GM23248 (cell line): ENCODE results near the gene SPEG. TPM values are rescaled to one million over a fixed set of nuclear protein-coding genes. Genes with fewer than 3 reads are reported as not detected.

ENCODE experiments used
- DNase-seq: peaks from one replicate; pipeline ENCODE4 v3.0.0-alpha.2; 2015
- H2AFZ ChIP-seq: fragments of 200-600 bp; sonication (generic); 2 replicates; pipeline ENCODE4 v1.6.1; 2016; ENCODE audit warnings: antibody characterized with exemption
- H3F3A ChIP-seq: fragments of 200-600 bp; sonication (generic); 2 replicates; pipeline ENCODE4 v1.6.1; 2016; ENCODE audit warnings: mild to moderate bottlenecking, antibody characterized with exemption, mixed run types; ENCODE audit not compliant: insufficient read depth
- H3K27ac ChIP-seq: fragments of 200-600 bp; sonication (generic); 2 replicates; pipeline ENCODE4 v1.5.1; 2016; ENCODE audit warnings: mild to moderate bottlenecking
- H3K27me3 ChIP-seq: fragments of 200-600 bp; sonication (generic); replicated peaks from 2 replicates; pipeline ENCODE4 v1.6.1; 2016; ENCODE audit warnings: mild to moderate bottlenecking; ENCODE audit not compliant: insufficient read depth
- H3K36me3 ChIP-seq: fragments of 200-600 bp; sonication (generic); 2 replicates; pipeline ENCODE4 v1.6.1; 2016; ENCODE audit warnings: low read depth, mild to moderate bottlenecking
- H3K4me1 ChIP-seq: fragments of 200-600 bp; sonication (generic); 2 replicates; pipeline ENCODE4 v1.6.1; 2016; ENCODE audit warnings: mild to moderate bottlenecking; ENCODE audit not compliant: insufficient read depth
- H3K4me2 ChIP-seq: fragments of 200-600 bp; sonication (generic); one replicate; pipeline ENCODE4 v1.6.1; 2016; ENCODE audit warnings: mild to moderate bottlenecking; ENCODE audit not compliant: unreplicated experiment
- H3K4me3 ChIP-seq: fragments of 200-600 bp; sonication (generic); 2 replicates; pipeline ENCODE4 v1.5.1; 2016; ENCODE audit warnings: mild to moderate bottlenecking
- H3K79me2 ChIP-seq: fragments of 200-600 bp; sonication (generic); 2 replicates; pipeline ENCODE4 v1.6.1; 2016; ENCODE audit warnings: mild to moderate bottlenecking; ENCODE audit not compliant: insufficient read depth
- H3K9ac ChIP-seq: fragments of 200-600 bp; sonication (generic); 2 replicates; pipeline ENCODE4 v1.6.1; 2016; ENCODE audit warnings: mild to moderate bottlenecking
- H3K9me2 ChIP-seq: fragments of 200-600 bp; sonication (generic); 2 replicates; pipeline ENCODE4 v1.6.1; 2016; ENCODE audit warnings: mixed run types, mild to moderate bottlenecking, moderate library complexity; ENCODE audit not compliant: insufficient read depth
- H3K9me3 ChIP-seq: fragments of 200-600 bp; sonication (generic); one replicate; pipeline ENCODE4 v1.6.1; 2017; ENCODE audit warnings: low read depth
- H4K20me1 ChIP-seq: fragments of 200-600 bp; sonication (generic); 2 replicates; pipeline ENCODE4 v1.6.0; 2016; ENCODE audit not compliant: insufficient read depth
- EZH2 ChIP-seq: fragments of 200-600 bp; sonication (generic); IDR thresholded peaks from 2 replicates; pipeline ENCODE4 v1.6.1; 2018; ENCODE audit warnings: antibody characterized with exemption, mild to moderate bottlenecking; ENCODE audit not compliant: insufficient read depth, poor library complexity, severe bottlenecking
- EZH2phosphoT487 ChIP-seq: fragments of 200-600 bp; sonication (generic); IDR thresholded peaks from 2 replicates; pipeline ENCODE4 v1.6.1; 2018; ENCODE audit warnings: antibody characterized with exemption, moderate library complexity, mild to moderate bottlenecking, low read depth; ENCODE audit not compliant: insufficient read depth
- WGBS, 2 experiments: methylation state at CpG; one replicate each; pipeline ENCODE4 v1.1.6; 2015 to 2017; ENCODE audit warnings: low lambda C conversion rate in 2 of 2, low coverage in 1 of 2; ENCODE audit errors: missing lambda C conversion rate in 2 of 2; 5-methylcytosine and 5-hydroxymethylcytosine counted together
- in situ Hi-C: fragments of 300-500 bp; cut with MboI; formaldehyde crosslinking; loops from 2 replicates; pipeline ENCODE4 v1.15.0; 2020
- polyA plus RNA-seq: library from polyadenylated mRNA; unstranded; fragments of >200 nt; fragmentation: Nextera tagmentation; extraction: Ambion mirVana; gene quantifications from 2 replicates; pipeline ENCODE4 v1.2.1, GENCODE V29; 2016
- total RNA-seq: library from RNA; depleted of rRNA; stranded (reverse); fragments of >200 nt; shearing (Covaris generic); gene quantifications from 2 replicates; pipeline ENCODE4 v1.2.3, GENCODE V29; 2014

The SPEG gene
- total and polyA plus RNA-seq, 2 experiments from 2014 or later = 9.4 to 26.5 TPM

DNA sequence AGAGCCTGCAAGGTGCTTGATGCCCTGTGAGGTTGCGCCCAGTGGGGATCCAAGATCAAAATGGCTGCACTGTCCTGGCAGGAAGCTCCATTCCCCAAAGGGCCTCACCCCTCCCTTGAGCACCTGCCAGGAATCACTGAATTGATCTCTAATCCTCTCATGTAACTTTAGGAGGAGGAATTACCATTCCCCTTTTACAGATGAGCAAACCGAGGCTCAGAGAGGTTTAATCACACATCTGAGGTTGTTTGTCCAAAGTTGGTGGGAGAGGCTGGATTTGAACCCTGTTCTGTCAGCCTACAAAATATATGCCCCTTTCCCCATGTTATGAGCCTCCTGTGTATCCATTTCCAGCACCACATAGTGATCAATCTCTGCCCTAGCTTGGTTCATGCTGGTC, 90.2 kb downstream of the SPEG start:
- Histone ChIP-seq H3K4me2 (no peak overlapping the region), H4K20me1 (no peaks in the 10 kb centered on the region), H2AFZ (no peak overlapping the region), H3K9me2 (no peaks in the 10 kb centered on the region), H3K36me3 (no peaks in the 10 kb centered on the region), H3K27ac (no peak overlapping the region), H3K27me3 (peaks cover 19% of the 10 kb centered on the region; the same call in 1 of the 2 replicates), H3K4me3 (no peak overlapping the region), H3K79me2 (no peaks in the 10 kb centered on the region), H3K4me1 (peaks cover 19% of the 10 kb centered on the region), H3K9ac (no peak overlapping the region), H3K9me3 (no peaks in the 10 kb centered on the region), H3F3A (peaks cover 5% of the 10 kb centered on the region; the same call in 1 of the 2 replicates)
- TF ChIP-seq EZH2 (no peak), EZH2phosphoT487 (no peak)
- DNase-seq = no peak
- in situ Hi-C loops = no loop called here
- WGBS, 2 experiments = 90 to 100% methylated on average over 2 of the region's 2 CpGs

DNA sequence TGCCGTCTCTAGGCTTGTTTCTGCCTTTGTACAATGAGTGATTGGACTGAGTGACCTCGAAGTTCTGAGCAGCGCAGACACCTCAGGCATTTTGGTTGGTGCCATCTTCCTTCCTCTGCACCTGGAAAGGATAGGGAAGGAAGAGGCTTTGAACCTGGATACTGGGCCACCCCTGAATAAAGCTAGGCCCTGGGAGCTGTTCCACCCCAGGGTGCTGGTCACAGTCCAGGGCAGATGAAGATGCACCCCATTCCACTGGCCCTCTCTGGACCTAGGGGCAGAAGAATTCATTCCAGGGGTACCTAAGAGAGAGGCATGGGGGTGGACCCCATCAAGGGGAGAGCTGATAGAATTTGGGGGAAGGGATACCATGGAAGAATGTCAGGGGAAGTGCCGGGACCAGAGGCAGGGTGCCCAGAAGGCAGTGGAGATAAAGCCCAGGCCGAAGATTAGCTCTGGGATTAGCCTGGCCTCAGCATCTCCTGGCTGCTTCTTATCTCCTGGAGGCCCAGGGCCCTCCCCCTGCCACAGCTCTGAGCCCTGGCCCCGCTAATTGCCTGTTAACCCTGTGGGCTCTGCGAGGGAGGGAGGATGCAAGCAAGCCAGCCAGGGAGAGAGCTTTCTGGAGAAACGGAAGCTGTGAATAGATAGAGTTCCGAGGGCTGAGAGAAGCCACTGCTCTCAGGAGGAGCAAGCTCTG, 91.0 kb downstream of the SPEG start:
- Histone ChIP-seq H3K36me3 (no peaks in the 10 kb centered on the region), H3K4me2 (no peak overlapping the region), H3F3A (peaks cover 5% of the 10 kb centered on the region; the same call in 1 of the 2 replicates), H3K9me2 (no peaks in the 10 kb centered on the region), H3K79me2 (no peaks in the 10 kb centered on the region), H3K27ac (no peak overlapping the region), H2AFZ (no peak overlapping the region), H3K27me3 (peaks cover 19% of the 10 kb centered on the region; the same call in 1 of the 2 replicates), H4K20me1 (no peaks in the 10 kb centered on the region), H3K9me3 (no peaks in the 10 kb centered on the region), H3K9ac (no peak overlapping the region), H3K4me1 (peaks cover 14% of the 10 kb centered on the region), H3K4me3 (no peak overlapping the region)
- no peak for TF ChIP-seq EZH2phosphoT487
- TF ChIP-seq EZH2 = no peak
- 77 to 78% methylated on average over 9 of the region's 9 CpGs for WGBS, 2 experiments
- no peak for DNase-seq
- in situ Hi-C loops = no loop called here

DNA sequence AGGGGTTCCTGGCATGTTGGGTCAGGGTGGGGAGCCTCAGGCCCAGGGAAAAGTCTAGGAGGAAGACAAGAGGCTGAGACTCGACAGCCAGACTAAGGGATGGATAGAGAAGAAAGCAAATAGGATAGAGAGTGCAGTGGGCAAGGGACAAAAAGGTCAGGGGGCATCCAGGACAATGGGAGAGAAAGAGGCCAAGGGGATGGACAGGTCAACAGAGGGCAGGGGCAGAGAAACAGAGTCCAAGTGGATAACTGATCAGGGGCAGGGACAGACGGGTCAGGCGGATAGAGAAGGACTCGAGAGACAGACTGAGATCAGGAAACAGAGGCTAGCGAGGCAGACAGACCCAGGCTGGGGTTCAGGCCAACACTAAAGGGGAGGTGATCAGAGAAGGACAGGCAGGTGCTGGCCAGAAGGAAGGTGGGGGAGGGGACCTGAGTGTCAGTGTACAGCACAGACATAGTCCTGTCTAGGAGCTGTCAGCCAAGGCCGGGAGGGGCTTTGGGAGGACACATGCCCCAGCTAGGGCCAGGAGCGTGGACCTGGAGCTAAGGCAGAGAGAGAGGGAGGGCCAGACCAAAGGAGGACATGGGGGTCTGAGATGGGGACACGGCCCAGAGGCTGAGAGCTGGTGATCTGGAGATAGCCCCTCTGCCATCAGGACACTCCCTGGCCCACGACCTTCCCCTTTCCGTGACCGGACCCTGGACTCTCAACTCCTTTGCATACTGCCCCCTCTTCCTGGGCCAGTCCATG, 91.9 kb downstream of the SPEG start:
- H3K9me3 ChIP-seq = no peaks in the 10 kb centered on the region
- H2AFZ ChIP-seq = no peak overlapping the region
- no peak for DNase-seq
- H3K4me3 ChIP-seq = no peak overlapping the region
- no peak overlapping the region for H3K27ac ChIP-seq
- H4K20me1 ChIP-seq = no peaks in the 10 kb centered on the region
- no peak for TF ChIP-seq EZH2
- TF ChIP-seq EZH2phosphoT487 = no peak
- peaks cover 5% of the 10 kb centered on the region; the same call in 1 of the 2 replicates for H3F3A ChIP-seq
- no peaks in the 10 kb centered on the region for H3K36me3 ChIP-seq
- peaks cover 19% of the 10 kb centered on the region; the same call in 1 of the 2 replicates for H3K27me3 ChIP-seq
- H3K9me2 ChIP-seq = no peaks in the 10 kb centered on the region
- H3K4me2 ChIP-seq = no peak overlapping the region
- in situ Hi-C loops = no loop called here
- no peak overlapping the region for H3K9ac ChIP-seq
- no peaks in the 10 kb centered on the region for H3K79me2 ChIP-seq
- peaks cover 6% of the 10 kb centered on the region for H3K4me1 ChIP-seq
- WGBS, 2 experiments = 72 to 77% methylated on average over 9 to 11 of the region's 11 CpGs

DNA sequence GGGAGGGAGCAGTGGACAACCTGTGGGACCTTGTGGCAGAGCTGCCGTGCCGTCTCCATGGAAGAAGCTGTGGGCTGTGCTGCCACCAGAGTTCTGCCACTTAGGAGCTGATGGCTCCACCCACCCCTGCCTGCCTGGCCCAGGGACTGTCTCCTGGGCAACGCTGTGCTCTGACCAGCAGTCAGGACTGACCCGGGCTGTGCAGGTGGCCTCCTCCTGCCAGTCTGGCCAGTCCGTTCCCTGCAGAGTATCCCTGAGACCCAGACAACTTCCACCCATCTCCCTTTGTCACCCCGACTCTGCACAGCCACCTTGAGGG, 92.4 kb downstream of the SPEG start:
- no peak overlapping the region for H3K4me2 ChIP-seq

More for the DNA sequence above, 92.4 kb downstream of the SPEG start:
- DNase-seq = no peak
- in situ Hi-C loops = no loop called here
- no peak overlapping the region for H3K27ac ChIP-seq
- H3K9me2 ChIP-seq = no peaks in the 10 kb centered on the region
- H3K79me2 ChIP-seq = no peaks in the 10 kb centered on the region
- no peak overlapping the region for H3K9ac ChIP-seq
- peaks cover 19% of the 10 kb centered on the region; the same call in 1 of the 2 replicates for H3K27me3 ChIP-seq
- H3K4me1 ChIP-seq = peaks cover under 1% of the 10 kb centered on the region; the same call in 1 of the 2 replicates
- no peaks in the 10 kb centered on the region for H4K20me1 ChIP-seq
- H3K36me3 ChIP-seq = no peaks in the 10 kb centered on the region
- H3K4me3 ChIP-seq = no peak overlapping the region
- H3F3A ChIP-seq = peaks cover under 1% of the 10 kb centered on the region; the same call in 1 of the 2 replicates
- TF ChIP-seq EZH2 (no peak), EZH2phosphoT487 (no peak)
- no peaks in the 10 kb centered on the region for H3K9me3 ChIP-seq
- 50 to 56% methylated on average over 6 of the region's 6 CpGs for WGBS, 2 experiments
- H2AFZ ChIP-seq = no peak overlapping the region
